ENCODE measurements around the gene PTGDR2.

DNA sequence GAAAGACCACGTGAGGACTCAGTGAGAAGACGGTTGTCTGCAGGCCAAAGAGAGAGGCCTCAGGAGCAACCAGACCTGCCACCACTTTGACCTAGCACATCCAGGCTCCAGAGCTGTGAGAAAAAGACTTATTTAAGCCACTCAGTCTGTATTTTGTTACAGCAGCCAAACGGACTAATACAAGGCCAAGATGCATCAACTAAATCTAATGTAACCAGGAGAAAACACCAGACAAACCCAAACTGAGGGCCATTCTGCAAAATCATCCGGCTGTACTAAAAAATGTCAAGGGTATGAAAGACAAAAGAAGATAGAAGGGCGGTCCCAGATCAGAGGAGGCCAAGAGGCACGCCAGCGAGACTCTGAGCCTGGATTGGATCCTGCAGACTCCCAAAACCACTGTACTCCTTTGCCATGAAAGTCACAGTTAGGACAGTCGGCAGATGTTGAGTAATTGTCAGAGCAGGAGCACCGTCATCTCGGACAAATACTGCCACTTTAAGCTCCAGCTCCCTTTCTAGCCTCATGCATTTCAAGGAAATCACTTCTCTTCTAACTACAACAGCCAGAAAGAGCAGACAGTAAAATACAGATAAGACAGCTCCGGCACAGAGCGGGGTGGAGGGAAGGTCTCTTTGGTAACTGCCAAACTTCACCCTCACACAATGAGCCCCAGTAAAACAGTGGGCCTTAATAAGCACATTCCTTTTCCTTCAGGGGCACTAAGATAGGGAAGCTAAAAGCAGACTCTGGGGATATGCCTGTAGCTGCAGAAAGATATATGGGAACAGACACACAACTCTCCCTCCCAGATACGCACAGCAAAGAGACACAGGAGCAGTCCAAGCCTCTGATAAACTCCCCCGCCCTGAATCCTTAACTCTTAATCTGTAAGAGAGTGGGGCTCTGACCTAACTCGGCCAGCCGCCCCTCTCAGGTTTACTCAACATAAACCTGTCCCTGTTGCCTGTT, 8.1 kb upstream of the PTGDR2 start:
- no peak for TF ChIP-seq CTCF (IDR thresholded peaks at IDR 0.05)
- TF ChIP-seq POLR2AphosphoS5 (IDR thresholded peaks at IDR 0.05) = no peak
- no peak for TF ChIP-seq POLR2A (IDR thresholded peaks at IDR 0.05)
